Measurements from ENCODE around the gene TMEM135.

- no peak for TF ChIP-seq EZH2phosphoT487 (IDR thresholded peaks at IDR 0.05; ENCODE audit: insufficient read depth, low read depth)
- no peak for TF ChIP-seq EZH2 (IDR thresholded peaks at IDR 0.05; ENCODE audit: insufficient read depth, poor library complexity, severe bottlenecking)
Measured at GRCh38 chr11:87076874-87077429, 39.2 kb downstream of the TMEM135 start.
